Stimulated activated CD4-positive, alpha-beta T cell treated with anti-CD3 and anti-CD28 coated beads, TNF-alpha, amount 100 ng/mL, for 4 hours (primary cell): ENCODE data around the gene GALNT13.

ENCODE experiments used
- DNase-seq, 3 experiments: peaks; one replicate each; pipeline ENCODE4 v3.0.0-alpha.2; 2020; ENCODE audit warnings: low read depth in 3 of 3

GALNT13 gene

DNA sequence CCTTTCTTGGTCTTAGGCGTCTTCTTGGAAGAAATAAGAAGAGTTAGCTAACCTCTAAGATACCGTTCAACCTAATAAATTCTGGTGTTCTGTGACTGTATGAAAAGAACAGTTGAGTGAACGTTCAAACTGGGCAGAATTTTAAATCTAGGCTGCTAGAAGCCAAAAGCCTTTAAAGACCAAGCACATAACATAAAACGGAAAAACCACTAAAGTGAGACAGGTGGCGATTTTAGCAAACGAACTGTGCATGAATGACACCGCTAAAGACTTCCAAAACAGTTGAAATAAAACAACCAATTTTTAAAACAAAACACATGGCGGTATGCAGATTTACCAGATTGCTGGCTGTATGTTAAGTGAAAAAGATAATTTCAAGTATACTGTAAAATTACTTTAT is 73.1 kb downstream of the GALNT13 start:
- no peak for DNase-seq

DNA sequence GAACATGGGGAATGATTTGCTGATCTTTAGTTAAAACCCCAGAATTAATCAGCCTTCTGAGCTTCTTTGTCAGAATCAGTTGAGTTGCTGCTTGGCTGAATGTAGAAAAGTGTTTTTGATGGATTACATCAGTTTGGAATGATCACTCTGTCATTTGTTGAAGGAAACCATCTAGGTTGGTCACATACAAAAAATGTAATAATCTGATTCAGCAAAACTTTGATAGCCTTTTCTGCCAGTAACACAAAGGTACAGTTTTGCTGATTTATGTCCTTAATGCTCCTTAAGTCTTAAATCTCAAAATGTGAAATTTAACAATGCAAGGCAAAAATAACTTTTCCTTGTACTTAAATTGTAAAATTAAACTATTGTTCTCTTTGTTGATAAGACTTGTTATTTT is 74.3 kb downstream of the GALNT13 start:
- DNase-seq, result no peak

DNA sequence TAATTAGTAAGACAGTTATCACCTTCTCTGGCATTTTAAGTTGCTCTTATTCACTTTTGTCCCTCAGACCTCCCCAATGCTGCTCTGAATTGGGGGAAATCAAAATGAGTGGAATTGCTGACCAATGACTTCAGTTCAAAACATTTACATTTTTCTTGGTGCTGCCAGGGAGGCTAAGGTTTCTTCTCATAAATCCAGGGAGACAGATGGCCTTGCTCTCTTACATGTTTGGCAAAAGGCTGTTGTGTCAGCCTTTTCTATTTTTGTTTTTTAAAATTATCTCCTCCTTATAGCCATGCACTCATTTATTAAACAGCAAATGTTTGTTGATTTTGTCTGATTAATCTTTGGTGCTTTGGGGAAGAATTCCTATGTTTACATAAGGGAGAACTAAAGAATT is 82.0 kb downstream of the GALNT13 start:
- DNase-seq, result no peak

GRCh38 chr2:153963256-153963655 is 91.5 kb downstream of the GALNT13 start:
- no peak for DNase-seq

GRCh38 chr2:153967248-153967973 is 95.7 kb downstream of the GALNT13 start:
- no peak for DNase-seq

DNA sequence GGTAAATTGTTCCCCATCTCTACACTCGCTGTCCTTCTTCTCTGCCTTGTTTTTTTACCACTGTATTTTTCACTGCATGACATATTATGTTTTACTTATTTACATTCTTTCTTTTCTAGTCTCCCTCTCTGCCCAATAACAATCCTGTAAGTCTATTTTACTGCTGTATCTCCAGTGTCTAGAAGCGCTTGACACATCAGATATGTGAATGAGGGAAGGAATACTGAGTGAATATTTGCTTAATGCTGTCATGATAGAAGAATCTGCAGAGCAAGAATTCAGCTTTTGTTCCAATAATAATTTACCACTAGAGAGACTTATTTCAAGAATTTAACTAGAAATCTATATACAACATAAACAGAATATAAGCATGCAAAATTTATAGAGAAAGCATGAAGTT is 99.5 kb downstream of the GALNT13 start:
- no peak for DNase-seq

- no peak for DNase-seq
Measured at GRCh38 chr2:153971855-153972254, 100.1 kb downstream of the GALNT13 start.

DNA sequence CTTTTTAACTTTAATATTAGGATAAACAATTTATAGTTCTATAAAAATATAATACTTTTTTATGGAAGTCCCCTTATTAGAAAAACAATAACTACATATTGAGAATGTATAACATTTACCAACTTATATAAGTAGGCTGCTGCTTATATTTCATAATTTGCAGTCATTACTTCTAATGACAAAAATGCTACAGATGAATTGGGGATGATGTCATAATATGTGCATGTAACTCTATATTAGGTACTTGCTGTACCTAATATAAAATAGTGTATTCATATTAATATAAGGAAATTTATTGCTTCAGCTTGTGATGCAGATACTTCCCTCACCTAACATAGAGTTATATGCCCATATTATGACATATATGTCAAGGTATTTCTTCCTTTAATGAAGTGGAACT is 100.7 kb downstream of the GALNT13 start:
- DNase-seq, result no peak

DNA sequence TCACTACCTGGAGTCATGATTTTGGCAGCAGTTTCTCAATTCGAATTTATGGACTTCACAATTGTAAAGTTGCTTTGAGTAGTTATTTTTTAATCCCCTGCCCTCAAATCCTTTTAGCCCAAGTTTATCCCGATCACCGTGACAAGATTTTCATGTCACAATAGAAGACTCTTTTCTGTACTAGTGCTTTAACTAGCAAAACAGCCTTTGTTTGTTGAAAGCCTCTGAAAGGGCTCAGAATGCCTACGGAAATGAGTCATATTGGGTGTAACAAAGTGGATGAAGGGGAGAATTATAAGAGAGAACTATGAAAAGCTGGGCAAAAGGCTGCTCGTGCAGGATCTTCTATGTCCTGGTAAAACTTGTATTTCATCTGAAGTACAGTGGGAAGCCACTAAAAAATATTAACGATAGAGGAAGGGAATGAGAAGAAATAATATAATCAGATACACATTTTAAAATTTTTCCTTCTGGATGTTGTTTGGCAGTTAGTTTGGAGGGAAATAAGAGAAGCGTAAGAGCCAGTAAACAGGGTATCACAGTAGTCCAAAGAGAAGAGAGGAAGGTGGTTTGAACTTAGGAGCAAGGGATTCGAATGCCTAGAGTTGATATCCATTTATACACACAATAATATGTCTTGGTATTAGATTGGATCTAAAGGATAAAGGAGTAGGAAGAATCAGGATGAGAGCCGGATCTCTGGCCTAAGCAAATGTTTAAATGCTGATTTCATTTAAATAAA is 114.9 kb downstream of the GALNT13 start:
- DNase-seq, result no peak

DNA sequence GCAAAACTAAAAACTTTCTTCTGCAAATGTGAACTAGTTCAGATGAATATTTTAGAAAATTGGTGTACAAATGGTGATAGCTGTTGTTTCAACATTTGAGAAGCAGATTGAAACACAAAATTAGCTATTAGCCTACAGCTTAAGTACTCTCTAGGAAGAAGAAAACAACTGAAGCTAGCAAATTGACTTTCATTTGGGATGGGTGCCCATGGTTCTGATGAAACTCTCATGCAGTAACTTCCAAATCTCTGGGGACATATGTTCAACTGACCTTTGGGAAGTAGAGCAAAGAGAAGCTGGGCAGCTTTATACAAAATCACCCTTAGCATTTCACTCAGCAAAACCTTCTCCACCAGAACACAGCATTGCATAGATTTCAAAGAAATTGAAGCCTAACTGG is 119.0 kb downstream of the GALNT13 start:
- DNase-seq, result no peak

GRCh38 chr2:154013514-154013913 is 141.8 kb downstream of the GALNT13 start:
- DNase-seq, result no peak

- DNase-seq, result no peak
Measured at GRCh38 chr2:154015233-154015632, 143.5 kb downstream of the GALNT13 start.

DNA sequence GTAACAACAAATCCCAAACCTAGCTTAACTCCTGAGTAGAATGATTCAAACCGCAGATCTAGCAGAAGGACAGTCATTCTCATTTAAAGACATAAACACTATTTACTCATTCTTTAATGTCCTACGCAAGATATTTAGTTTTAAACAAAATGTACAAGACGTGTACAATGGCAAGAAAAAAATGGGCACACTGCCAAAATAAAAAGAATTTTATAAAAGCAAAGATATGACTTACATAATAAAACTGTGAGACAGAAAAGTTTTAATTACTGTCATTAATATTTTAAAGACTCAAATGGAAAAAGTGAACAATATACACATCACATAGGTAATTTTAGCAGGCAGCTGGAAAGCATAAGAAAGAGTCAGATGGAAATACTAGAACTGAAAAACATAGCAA is 157.8 kb downstream of the GALNT13 start:
- no peak for DNase-seq

- no peak for DNase-seq
Measured at GRCh38 chr2:154032220-154032619, 160.5 kb downstream of the GALNT13 start.

- DNase-seq, result no peak
Measured at GRCh38 chr2:154046493-154046892, 174.8 kb downstream of the GALNT13 start.

DNA sequence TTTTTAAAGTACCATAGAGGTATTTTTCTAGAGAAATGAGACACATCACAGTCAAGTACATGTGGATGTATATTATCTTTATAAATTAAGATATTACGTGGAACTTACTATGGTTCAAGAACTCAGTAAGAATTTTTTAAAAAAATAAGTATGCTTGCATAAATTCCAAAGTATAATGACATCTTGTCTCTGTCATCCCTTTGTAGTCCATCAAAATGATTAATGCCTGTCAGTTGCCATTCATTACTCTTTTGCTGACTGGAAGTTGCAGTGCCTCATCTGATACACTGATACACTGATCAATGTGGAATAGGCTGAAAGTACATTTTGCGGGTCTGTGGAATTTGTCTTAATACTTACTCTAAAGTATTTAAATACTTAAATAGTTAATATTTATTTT is 177.2 kb downstream of the GALNT13 start:
- no peak for DNase-seq

GRCh38 chr2:154049561-154049960 is 177.8 kb downstream of the GALNT13 start:
- DNase-seq, result no peak

DNA sequence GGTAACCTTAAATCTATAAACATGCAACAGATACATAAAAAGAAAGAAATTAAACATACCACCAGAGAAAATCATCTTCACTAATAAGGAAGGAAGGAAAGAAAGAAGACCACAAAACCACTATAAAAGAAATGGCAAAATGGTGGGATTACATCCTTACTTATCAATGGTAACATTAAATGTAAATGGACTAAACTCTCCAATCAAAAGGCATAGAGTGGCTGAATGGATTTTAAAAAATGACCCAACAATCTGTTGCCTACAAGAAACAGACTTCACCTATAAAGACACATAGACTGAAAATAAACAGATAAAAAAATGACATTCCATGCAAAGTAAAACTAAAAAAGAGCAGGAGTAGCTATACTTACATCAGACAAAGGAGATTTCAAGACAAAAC is 195.4 kb downstream of the GALNT13 start:
- DNase-seq, result no peak

DNA sequence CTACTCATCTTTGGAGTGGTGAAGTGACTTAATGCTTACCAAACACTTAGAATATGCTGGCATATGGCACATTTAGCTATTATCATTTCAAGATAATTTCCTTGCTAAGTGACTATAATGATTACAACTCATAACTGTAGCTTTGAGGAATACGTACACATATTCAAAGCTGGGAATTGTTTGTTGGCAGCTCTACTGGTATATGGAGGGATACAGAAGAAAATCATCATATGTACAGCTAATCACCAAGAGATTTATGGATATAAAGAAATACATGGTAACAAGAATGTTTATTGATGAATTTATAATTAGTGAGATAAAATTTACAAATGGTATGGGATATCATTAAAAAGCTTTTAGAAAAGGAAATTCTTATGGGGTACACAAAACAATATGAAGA is 207.2 kb downstream of the GALNT13 start:
- DNase-seq, result no peak

DNA sequence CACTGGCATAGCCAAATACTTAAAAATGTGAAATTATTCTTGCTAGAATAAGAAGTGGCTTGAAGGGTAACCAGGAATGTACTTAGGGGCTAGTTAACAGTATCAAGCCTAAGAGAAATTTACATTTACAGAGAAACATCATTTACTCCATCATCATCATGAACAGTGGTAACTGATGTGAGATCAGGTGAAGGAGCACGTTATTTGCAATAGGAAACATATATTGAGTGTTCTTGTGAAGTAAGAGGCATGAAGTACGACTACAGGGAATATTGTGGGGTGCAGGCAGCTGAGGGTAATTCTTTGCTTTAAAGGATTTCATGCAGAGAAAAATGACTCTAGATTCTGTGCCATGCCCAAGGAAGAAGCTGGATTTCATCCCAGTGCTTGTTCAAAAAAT is 220.8 kb downstream of the GALNT13 start:
- DNase-seq, result no peak

- no peak for DNase-seq
Measured at GRCh38 chr2:154093856-154094255, 222.1 kb downstream of the GALNT13 start.

- no peak for DNase-seq
Measured at GRCh38 chr2:154097833-154098398, 226.2 kb downstream of the GALNT13 start.

GRCh38 chr2:154120706-154121105 is 249.0 kb downstream of the GALNT13 start:
- no peak for DNase-seq
